Astrocyte (in vitro differentiated cells and primary cell): ENCODE measurements around the gene PDE7B.

Experiments
- CTCF ChIP-seq: IDR thresholded peaks from 2 replicates; pipeline ENCODE4 v1.5.1; 2011; ENCODE audit warnings: low read depth, mild to moderate bottlenecking, inconsistent platforms, low read length, moderate library complexity; ENCODE audit not compliant: insufficient read depth
- EZH2 ChIP-seq: IDR thresholded peaks from 2 replicates; pipeline ENCODE4 v1.6.1; 2012; ENCODE audit warnings: mild to moderate bottlenecking, low read length, inconsistent platforms; ENCODE audit not compliant: insufficient read depth

- TF ChIP-seq CTCF (no peak), EZH2 (no peak)
Observed at GRCh38 chr6:136181512-136181833, 330.0 kb downstream of the PDE7B start.
